Prostate gland (tissue), 2 donors: Measurements from ENCODE around the gene TAF11L3.
"Not testable (repeated sequence)": the region's sequence is repeated elsewhere in the genome, so short reads cannot be mapped to it uniquely, and the experiment has no call there.

ENCODE experiments used
- CTCF ChIP-seq, 4 experiments: fragments of 200-600 bp in 2 of 4; fragments of 450-650 bp in 2 of 4; sonication (generic) in 2 of 4; IDR thresholded peaks; 1 replicate in 3 of 4; 2 replicates in 1 of 4; pipeline ENCODE4 v1.5.1; 2016 to 2019; ENCODE audit warnings: antibody characterized with exemption in 4 of 4, mild to moderate bottlenecking in 2 of 4, moderate library complexity in 2 of 4
- POLR2A ChIP-seq: fragments of 450-650 bp; IDR thresholded peaks from one replicate; pipeline ENCODE4 v1.6.1; 2016; ENCODE audit warnings: antibody characterized with exemption, mild to moderate bottlenecking

- not testable (repeated sequence) for TF ChIP-seq POLR2A; CTCF (IDR thresholded peaks at IDR 0.05)
These were observed 20.2 kb upstream of the TAF11L3 start, which contains the start of gene TAF11L2 for GRCh38 chr5:17497931-17498330.
